Brain microvascular endothelial cell (primary cell): ENCODE data around the gene OGFOD1.

ENCODE experiments used
- DNase-seq: peaks from one replicate; pipeline ENCODE4 v3.0.0-alpha.2; 2020
- H3K27ac ChIP-seq: fragments of 250-450 bp; sonication (Bioruptor Pico); 2 replicates; pipeline ENCODE4 v1.5.1; 2020; ENCODE audit warnings: mild to moderate bottlenecking, moderate library complexity
- H3K27me3 ChIP-seq: fragments of 250-450 bp; sonication (Bioruptor Pico); replicated peaks from 2 replicates; pipeline ENCODE4 v1.5.1; 2020; ENCODE audit warnings: mild to moderate bottlenecking
- H3K36me3 ChIP-seq: fragments of 250-450 bp; sonication (Bioruptor Pico); replicated peaks from 2 replicates; pipeline ENCODE4 v1.5.1; 2020; ENCODE audit warnings: mild to moderate bottlenecking
- H3K4me3 ChIP-seq: 2 replicates; pipeline ENCODE4 v1.5.1; 2011; ENCODE audit warnings: low read depth, mild to moderate bottlenecking, control low read depth, low read length, moderate library complexity
- in situ Hi-C: cut with HindIII; loops from 2 replicates; pipeline ENCODE4 v1.10.0; 2017; ENCODE audit warnings: low sequenced_read_pairs, low pct_ligation_motif_present
- TF ChIP-seq, protein P1 (sequence below): IDR thresholded peaks from 2 replicates; pipeline ENCODE4 v1.5.1; 2011; ENCODE audit warnings: low read depth, mild to moderate bottlenecking, moderate library complexity, low read length, control low read depth, inconsistent platforms; ENCODE audit errors: missing control alignments

OGFOD1 gene

DNA sequence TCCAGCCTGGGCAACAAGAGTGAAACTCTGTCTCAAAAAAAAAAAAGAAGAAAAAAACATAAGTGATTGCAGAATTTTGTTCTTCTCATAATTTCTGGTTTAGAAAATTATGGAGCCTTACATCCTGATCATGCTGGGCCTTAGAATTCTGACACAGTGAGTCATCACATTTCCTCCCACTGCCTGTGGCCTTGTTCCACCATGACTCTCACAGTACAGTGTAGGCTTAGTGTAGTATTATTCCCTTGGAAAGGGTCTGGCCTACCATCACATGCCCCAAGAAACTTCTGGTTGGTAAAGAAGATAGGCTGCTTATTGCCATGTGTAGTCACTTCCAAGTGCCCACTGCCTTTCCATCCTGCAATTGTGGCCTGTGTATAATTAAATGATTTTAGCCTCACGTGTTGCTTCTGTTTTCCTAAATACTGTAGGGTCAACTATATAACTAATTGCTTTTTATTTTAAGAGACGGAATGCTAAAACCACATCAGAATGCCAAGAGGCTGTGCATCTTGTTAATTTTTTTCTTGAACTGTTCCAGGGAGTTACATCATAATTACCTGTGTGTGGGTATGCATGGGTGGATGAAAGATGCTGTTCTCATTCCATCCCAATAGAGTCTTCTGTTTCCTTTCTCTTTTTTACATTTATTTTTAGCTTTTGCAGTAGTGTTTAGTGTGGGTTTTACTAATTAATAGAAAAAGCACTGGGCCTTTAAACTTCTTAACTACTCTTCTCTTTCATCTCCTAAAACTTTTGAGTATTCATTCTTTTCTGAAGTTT, 25.9 kb downstream of the OGFOD1 start:
- peak; percentile 91 for DNase-seq
- Histone ChIP-seq H3K27ac (peak overlapping the region; percentile 72), H3K36me3 (peaks cover 55% of the 10 kb centered on the region)

DNA sequence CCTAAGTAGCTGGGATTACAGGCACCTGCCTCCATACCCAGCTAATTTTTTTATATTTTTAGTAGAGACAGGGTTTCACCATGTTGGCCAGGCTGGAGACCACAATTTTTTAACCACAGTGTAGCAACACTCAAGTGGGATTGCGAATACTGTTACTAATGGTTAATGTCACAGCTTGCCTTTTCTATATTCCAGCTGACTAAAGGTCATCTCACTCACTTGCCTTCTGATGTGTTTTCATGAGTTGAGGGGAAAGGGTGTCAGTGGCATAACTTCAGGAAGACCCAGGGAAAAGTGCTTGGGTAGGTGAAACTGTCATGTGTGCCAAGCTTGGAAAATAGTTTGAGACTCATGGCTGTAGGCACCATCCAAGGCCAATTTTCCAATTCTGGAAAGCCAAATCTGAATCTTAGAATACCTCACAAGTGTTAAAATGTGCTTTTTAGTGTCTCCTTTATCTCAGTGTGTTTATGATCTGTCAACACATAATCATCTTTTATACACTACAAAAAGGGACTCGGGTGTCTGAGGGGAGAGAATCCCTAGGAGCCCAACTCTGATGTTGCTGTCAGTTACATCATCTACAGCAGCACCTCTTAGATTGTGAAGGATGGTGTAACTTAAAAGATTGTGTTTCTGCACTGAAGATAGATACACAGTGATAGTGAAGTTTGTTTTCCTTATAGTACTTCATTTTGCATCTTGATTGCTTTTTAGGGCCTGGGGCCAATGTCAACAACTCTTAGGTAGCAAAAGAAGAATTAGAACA, 27.1 kb downstream of the OGFOD1 start:
- Histone ChIP-seq H3K27ac (no peak overlapping the region), H3K27me3 (no peaks in the 10 kb centered on the region), H3K36me3 (peaks cover 52% of the 10 kb centered on the region), H3K4me3 (no peak overlapping the region)
- TF ChIP-seq, protein P1, sequence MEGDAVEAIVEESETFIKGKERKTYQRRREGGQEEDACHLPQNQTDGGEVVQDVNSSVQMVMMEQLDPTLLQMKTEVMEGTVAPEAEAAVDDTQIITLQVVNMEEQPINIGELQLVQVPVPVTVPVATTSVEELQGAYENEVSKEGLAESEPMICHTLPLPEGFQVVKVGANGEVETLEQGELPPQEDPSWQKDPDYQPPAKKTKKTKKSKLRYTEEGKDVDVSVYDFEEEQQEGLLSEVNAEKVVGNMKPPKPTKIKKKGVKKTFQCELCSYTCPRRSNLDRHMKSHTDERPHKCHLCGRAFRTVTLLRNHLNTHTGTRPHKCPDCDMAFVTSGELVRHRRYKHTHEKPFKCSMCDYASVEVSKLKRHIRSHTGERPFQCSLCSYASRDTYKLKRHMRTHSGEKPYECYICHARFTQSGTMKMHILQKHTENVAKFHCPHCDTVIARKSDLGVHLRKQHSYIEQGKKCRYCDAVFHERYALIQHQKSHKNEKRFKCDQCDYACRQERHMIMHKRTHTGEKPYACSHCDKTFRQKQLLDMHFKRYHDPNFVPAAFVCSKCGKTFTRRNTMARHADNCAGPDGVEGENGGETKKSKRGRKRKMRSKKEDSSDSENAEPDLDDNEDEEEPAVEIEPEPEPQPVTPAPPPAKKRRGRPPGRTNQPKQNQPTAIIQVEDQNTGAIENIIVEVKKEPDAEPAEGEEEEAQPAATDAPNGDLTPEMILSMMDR = no peak
- in situ Hi-C loops = no loop called here
- DNase-seq = no peak

More for the DNA sequence above, 25.9 kb downstream of the OGFOD1 start:
- in situ Hi-C loops = no loop called here
- Histone ChIP-seq H3K4me3 (no peak overlapping the region), H3K27me3 (no peaks in the 10 kb centered on the region)
- TF ChIP-seq, protein P1 = no peak

DNA sequence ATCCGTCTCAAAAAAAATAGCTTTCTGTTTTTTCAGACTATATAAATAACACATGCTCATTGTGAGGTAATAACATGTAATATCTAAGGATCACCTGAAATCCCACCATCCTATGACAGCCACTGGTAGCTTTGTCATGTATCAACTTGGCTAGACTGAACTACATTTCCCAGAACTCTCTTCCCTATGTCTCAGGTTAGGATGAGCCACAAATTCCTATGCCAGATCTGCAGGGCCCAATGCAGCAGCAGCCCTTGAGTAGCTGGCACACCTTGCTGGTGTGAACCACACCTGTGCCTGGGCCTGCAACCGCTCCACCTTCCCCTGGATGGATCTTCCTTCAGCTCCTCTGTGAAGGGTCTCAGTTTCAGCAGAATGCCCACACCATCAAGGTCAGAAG, 28.1 kb downstream of the OGFOD1 start:
- no peak overlapping the region for H3K27ac ChIP-seq
- H3K4me3 ChIP-seq = no peak overlapping the region
- TF ChIP-seq, protein P1 = no peak
- peaks cover 46% of the 10 kb centered on the region for H3K36me3 ChIP-seq
- H3K27me3 ChIP-seq = no peaks in the 10 kb centered on the region
- in situ Hi-C loops = no loop called here
- no peak for DNase-seq

DNA sequence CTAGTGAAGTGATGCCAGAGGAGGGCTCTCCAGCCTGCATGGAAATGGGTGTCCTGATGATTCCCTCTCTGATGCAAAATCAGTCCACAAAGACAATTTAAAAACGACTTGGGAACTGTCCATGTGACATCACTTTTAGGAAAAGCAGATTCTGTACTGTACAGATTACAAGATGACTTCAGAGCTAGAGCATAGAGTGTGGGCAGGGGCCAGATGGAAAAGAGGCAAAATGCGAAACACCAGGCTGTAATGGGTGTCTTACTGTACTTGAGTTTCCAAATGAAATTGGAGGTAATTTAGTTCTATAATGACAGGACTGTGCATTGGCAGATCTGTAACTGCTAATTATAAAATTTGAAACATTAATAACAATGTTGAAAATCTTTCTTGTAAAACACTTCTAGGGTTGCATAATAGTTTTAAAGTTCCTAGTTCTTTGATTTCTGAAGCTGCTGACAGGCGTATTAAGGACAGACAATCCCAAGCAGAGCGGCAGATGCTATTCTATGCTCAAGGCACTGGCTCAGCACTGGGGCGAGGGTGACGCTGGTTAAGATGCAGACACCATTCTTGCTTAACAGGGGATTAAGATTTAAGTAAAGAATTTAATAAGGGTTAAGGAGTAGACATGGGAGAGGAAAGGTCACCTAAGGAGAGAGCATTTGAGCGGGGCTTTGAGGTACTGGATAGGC, 29.6 kb downstream of the OGFOD1 start:
- Histone ChIP-seq H3K36me3 (peaks cover 34% of the 10 kb centered on the region), H3K27me3 (no peaks in the 10 kb centered on the region), H3K4me3 (no peak overlapping the region), H3K27ac (no peak overlapping the region)
- in situ Hi-C loops = no loop called here
- no peak for DNase-seq
- TF ChIP-seq, protein P1 = no peak

DNA sequence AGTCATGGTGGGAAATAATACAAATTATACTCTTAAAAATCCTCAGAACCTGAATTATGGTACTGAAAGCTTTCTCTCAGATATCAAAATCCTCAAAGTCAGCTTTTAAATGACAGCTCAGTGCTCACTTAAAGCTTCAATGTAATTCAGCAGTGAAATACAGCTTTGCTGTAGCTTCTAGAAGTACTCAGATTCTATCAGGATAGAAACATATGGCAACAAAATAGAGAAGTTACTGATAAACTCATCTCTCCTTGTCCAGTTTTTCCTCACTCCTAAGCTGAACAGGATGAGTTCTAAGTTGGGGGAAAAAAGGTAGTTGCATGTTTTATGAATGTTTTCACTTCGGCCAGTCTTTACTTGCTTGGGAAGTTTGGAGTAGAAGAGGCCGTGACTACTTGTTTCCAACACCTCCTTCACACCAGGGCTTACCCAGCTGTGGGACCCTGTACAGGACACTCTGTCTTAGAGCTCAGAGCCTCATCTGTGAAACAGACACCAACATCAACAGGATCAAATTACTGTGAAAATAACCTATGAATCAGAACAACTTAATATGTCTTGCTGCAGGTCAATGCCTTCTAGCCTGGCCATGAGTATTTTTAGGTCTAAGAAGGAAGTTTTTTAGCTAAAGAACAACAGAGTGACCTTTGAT, 30.2 kb downstream of the OGFOD1 start:
- Histone ChIP-seq H3K27me3 (no peaks in the 10 kb centered on the region), H3K36me3 (peaks cover 27% of the 10 kb centered on the region), H3K4me3 (no peak overlapping the region), H3K27ac (no peak overlapping the region)
- in situ Hi-C loops = no loop called here
- TF ChIP-seq, protein P1 = no peak
- DNase-seq = peak; percentile 12
